Measurements from ENCODE around the gene PLPPR1.

GRCh38 chr9:101359679-101360078, 331.2 kb downstream of the PLPPR1 start:
- TF ChIP-seq CTCF (IDR thresholded peaks at IDR 0.05 in 8 of 11, conservative IDR thresholded peaks at IDR 0.05 in 3 of 11) (no peak), POLR2AphosphoS5 (IDR thresholded peaks at IDR 0.05) (no peak)
